Measurements from ENCODE around the gene MAMDC2.
A peak's percentile ranks its signal among the peaks of the same experiment; 100 is the strongest.
"Not testable (repeated sequence)": the region's sequence is repeated elsewhere in the genome, so short reads cannot be mapped to it uniquely, and the experiment has no call there.

Gene MAMDC2

DNA sequence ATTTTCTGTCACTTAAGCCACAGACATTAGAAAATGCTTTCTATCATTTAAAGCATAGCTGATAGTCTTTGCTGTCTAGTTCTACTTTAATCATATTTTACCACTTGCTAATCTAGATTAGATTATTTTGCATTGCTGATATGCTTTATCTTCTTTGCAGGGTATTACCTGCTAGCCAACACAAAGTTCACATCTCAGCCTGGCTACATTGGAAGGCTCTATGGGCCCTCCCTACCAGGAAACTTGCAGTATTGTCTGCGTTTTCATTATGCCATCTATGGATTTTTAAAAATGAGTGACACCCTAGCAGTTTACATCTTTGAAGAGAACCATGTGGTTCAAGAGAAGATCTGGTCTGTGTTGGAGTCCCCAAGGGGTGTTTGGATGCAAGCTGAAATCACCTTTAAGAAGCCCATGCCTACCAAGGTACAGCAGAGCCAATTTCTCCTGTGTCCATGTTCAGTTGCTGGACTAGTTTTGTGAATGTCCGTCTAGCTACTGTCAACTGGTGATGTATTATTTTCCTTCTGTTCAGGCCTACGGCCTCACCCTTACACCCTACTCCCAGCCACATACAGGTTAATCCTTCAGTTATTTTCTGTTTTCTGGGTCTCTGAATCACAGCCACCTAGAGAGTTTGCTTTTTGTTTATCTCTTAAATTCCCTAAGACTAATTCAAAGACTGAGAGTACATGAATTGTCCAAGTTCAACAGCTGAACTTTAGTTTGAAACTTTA is 99.9 kb downstream of the MAMDC2 start:
- no peak for DNase-seq

DNA sequence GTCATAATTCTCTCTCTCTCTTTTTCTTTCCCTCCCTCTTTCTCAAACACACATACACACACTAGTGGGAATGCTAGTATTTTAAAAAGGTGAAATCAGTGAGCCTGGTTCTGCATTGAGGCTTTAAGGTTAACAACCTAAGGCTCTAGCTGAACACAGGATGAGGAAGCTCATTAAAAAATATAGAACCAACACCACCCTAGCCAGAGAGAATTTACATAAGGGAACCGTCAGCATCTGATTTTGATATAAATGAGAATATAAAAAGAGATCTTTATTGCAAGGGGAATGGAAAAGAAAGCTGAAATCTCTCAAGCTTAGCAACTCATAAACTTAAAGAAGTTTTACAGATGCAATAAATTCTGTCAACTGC is 100.5 kb downstream of the MAMDC2 start:
- DNase-seq: no peak

DNA sequence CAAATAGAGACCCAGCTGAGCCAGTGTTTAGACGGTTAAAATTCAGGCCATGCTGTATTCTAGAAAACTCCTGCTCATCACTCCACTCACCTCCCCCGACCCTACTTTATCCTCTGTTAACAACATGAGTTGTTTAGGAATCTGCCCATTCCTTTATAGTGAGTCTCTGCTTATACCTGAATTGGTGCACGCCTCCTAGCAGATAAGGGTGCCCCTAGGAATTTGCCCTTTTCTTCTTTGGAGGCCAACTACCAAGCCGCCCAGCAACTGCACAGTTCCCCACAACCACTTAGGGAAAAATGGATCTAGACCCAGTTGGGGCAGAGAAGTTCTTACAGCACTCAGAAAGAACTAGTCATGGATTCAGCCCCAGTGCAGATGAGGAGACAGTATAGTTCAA is 102.3 kb downstream of the MAMDC2 start:
- no peak for DNase-seq

DNA sequence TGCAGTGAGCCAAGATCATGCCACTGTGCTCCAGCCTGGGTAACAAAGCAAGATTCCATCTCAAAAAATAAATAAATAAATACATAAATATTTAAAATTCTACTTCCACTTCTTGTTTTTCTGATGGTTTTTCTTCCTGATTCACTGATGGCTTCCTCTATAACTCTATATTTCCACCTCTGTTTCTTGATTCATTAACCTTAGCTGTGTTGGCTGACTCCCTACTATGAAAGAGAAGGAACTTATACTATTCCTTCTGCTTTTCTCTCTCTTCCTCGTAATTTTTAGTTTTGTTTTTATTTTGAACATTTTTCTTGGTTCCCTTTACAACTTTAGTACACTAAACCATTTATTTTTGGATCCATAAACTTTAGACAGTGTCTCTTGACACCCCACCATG is 103.5 kb downstream of the MAMDC2 start:
- no peak for DNase-seq

DNA sequence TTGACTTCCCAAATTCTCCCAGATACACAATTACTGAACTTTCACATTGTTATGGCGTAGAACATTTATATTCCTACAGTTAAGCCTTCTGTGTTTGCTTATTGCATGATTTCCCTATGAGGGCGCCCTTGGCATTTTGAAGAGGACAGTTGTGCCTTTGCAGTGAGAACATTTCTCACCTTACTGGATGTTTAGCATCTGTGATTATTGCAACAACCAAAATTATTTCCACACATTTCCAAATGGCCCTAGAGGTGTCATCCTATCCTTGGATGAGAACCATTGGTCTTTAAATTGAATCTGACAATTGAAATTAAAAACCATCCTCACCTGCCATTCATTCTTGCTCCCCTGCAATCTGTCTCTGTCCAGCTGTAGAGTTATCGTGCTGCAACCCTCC is 104.0 kb downstream of the MAMDC2 start:
- DNase-seq: no peak

DNA sequence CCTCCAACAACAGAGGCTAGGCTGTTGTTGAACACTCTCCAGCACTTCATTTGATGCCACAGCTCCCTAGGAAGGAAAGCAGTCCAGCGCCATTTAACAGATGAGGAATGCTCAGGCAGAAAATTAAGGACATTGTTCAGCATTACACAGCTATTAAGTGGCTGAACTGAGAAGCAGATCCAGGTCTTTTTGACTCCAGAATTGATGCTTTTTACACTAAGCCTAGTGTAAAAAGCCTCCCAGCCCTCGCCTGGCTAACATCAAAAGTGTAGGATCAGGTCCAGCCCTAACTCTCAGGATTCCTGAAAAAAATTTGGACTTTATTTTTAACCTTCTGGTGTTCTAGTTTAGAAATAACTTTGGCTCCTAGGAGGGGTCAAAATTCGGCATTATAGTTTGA is 108.7 kb downstream of the MAMDC2 start:
- DNase-seq: no peak

DNA sequence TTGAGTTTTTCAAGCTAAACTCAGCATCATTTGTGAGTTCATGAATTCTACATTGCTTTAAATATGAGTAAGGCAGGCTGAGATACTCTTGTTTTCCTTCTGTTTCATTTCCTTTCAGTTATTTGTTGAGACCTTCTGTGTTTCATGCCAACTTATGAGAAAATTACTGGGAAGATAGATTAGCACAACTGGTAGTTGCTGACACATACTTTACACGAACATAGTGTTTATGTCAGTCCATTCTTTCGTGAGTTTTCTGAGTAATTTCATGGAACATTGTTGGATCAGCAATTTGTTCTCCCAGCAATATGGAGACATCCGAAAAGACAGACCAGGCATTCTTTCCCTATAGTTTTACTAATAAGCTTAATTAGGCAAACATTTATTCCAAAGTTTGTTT is 113.1 kb downstream of the MAMDC2 start:
- no peak for DNase-seq

DNA sequence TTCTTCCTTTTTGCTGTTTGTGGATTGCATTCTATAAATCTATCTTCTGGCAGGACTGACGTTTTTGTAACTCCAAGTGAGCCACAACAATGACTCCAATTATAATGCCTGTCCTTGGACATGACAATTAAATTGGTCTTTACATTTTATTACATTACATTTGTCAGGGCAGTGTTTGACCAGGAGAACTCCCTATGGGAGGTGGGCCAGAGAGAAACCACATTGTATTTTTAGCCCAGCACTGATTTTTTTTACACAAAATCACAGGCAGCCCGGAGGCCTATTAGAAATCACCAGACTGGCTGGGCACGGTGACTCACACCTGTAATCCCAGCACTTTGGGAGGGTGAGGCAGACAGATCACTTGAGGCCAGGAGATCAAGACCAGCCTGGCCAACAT is 116.0 kb downstream of the MAMDC2 start:
- no peak for DNase-seq

DNA sequence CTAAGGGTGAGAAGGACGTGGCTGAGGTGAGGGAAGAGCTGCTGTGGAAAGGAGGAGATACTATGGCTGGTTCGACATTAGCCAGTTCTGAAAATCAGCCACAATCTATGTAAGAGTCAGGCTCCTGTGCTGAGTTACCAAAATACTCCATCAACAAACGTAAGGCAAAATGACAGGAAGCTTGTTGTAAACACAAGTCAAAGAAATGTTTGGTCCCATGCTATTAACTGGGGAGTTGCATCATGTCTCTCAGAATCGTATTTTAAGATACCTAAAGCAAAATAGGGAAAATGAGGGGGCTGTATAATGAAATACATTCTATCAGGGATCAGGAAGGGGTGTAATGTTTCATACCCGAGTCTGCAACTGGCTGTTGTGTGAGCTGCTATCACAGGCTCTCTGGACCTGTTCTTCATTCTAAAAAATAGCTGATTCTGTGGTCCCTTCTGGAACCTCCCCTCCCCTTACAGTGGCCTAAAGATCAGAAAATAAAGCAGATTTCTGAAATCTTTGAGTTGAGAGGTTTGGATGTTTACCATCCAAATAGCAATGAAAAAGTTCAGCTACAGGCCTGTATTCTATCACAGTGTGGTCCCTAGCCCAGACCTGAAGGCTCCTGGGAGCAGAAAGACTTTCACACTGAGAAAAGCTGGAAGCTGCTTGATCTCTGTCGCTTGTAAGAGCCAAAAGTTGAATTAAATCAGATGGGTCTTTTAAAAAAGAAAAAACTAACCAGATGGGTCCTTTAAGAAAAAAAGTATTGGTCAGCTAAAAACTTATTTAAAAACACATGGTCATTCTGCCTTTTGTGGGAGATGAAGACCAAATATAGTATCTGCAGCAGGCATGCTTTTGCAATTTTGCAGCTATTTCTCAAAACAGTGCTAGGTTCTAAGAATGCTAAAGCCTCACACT is 117.3 kb downstream of the MAMDC2 start:
- DNase-seq: no peak

DNA sequence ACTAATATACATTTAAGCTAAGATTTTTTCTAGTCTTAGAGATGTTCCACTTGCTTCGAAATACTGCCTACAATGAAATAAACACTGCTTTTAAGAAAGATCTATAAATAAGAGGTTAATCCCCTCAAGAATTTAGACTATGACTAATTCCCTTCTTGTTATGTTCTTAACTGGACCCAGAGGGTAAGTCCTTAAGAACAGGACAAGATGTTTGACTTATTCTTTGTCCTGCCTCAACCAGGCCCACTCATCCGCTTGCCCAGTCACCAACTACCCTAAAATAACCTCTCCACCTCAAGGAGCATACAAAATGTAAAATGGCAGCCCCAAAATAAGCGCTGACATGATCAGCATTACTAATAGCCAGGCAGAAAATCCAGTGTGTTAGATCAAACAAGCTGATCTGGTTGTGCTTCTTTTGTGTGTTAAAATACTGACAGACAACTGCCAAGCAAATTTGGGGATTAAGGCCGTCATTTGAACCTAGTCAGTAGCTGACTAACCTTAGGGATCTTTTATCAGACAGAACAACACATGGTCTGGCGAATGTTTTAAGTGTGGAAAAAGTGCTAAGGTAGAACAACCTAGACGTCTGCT is 121.5 kb downstream of the MAMDC2 start:
- no peak for DNase-seq

DNA sequence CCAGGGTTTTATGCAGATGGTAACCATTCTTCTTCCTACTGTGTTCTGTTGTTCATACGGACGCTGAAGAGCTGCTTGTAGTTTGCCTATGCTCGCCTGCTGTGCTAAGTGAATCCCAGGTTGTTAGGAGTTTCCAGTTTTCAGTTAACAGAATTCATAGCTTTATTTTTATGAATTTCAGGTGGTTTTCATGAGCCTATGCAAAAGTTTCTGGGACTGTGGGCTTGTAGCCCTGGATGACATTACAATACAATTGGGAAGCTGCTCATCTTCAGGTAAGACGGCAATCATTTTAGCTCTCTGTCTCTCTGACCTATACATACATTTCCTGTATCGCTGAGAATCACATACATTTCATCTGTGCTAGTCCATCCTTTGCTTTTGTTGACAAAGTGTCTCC is 124.9 kb downstream of the MAMDC2 start:
- no peak for DNase-seq

DNA sequence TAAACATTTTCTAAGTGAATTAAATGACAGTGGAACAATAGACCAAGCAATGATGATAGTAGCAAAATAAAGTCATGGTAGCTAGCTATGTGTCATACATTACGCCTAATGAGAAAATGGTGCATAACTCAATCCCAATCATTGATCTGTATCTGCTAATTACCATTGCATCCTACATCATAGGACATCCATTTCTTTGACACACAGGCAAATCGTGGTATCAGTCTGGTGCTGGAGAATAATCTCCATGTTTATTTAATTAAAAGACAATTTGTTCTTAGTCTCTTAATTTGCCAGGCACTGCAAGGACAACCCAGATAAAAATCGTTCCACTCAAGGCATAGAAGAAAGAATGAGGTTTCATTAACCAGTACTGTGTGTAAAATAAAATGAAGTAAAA is 125.6 kb downstream of the MAMDC2 start:
- no peak for DNase-seq

DNA sequence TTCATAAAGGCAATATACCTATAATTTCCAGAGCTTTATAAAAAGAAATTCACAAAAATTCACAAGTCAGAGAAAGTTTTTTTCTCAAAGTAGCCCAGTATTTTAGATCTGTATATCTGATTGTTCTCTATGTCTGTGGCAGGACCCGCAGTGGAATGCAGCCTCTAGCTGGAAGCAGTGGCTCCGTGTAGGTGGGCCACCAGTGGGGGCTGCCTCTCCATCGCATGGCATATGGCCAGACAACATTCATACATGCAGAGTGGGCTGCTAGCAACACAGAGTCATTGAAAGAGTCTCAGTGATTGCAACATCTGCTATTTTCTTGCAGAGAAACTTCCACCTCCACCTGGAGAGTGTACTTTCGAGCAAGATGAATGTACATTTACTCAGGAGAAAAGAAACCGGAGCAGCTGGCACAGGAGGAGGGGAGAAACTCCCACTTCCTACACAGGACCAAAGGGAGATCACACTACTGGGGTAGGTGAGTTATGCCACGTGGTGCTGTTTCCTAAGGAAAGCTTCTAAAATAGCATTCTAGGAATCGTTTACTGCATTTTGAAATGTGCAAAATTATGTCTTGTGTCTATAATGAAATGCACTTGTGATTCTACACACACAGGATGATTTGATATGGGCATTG is 126.6 kb downstream of the MAMDC2 start:
- no peak for DNase-seq

DNA sequence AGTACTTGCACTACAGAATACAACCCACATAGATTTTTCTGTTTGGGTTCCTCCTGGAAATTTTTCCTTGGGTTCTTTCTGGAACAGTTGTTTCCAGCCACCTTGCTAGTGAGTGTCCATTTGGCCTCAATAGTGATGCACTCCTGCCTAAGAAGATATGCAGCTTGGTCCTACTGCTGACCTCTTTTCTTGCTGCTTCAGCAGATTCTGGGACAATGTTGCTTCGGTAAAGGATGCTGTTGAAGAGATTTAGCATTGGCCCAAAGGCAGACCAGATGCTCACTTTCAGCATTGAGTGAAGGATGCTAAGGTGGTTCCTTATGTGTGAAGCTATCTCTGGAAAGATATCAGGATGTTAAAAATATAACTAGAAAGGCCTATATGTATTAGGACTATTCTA is 128.9 kb downstream of the MAMDC2 start:
- no peak for DNase-seq

DNA sequence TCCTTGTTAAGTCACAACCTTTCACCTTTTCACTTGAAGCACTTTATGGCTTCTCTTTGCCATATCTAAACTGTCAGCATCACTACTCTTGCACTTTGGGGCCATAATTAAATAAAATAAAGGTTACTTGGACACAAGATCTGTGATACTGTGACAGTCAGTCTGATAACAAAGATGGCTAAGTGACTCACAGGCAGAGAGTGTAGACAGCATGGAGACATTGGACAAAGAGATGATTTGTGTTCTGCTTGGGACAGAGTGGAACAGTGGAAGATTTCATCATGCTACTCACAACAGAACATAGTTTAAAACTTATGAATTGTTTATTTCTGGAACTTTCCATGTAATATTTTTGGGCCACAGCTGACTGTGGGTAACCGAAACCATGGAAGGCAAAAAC is 133.5 kb downstream of the MAMDC2 start:
- no peak for DNase-seq

DNA sequence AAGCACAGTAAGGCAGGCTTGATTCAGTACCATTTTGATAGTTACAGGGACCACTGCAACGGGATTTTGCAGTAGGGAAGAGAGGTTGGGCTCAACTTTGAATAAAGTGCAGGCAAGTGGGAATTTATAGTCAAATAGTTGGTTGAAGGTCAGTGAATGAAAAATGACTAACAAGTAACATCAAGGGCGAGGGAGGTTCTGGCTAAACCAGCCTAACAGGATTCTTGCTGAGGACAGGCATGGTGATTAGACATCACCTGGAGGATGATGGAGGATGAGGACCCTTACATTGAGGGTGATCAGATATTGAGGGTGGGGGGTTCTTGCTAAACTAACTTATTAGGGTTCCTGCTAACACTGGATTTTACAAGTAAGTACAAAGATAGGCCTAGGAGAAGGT is 149.1 kb downstream of the MAMDC2 start:
- DNase-seq: no peak

DNA sequence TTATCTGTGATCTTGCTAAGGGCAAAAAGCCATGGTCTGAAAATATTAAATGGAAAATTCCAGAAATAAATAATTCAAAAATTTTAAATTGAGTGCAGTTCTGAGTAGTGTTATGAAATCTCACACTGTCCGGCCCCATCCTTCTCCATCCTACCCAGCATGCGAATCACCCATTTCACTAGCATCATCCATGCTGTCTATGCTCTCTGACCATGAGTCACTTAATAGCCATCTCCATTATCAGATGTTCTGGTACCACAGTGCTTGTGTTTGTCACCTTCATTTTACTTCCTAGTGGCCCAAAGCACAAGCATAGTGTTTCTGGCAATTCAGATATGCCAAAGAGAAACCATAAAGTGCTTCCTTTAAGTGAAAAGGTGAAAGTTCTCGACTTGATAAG is 151.8 kb downstream of the MAMDC2 start:
- DNase-seq: no peak

DNA sequence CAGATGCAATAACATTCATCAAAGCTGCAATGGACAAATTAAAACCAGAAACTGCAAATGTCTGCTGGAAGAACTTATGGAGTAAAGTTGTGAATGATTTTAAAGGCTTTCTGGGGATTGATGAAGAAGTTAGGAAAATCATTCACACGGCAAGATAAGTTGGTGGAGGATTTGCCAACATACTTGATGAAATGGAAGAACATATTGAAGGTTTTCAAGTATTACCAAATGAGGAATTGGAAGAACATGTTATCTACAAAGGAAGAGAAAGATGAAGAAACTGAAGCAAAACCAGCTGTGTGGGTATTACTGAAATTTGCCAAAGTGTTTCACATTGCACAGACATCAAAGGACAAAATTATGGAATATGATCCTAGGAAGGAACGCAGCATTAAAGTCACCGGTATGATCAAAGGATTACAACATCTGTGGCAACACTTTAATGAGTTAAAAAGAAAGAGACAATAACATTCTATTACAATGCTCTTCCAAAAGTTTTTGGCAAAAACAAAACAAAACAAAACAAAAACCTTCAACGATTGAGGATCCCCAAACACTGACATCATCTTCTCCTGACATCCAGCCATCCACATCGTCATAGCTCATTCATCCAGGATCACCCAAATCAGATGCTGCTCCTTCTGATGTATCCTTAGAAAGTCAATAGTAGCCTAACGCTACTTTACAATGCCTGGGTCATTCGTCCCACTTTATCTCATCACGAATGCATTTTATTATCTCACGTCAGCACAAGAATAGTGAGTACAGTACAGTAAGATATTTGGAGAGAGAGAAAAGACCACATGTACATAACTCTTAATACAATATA is 153.8 kb downstream of the MAMDC2 start:
- no peak for DNase-seq

DNA sequence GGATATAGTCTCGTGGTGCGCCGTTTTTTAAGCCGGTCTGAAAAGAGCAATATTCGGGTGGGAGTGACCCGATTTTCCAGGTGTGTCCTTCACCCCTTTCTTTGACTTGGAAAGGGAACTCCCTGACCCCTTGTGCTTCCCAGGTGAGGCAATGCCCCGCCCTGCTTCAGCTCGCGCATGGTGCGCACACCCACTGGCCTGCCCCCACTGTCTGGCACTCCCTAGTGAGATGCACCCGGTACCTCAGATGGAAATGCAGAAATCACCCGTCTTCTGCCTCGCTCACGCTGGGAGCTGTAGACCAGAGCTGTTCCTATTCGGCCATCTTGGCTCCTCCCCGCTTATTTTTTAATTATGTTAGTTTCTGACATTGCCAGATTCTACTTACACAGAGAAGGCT is 161.1 kb downstream of the MAMDC2 start:
- DNase-seq: not testable (repeated sequence)

DNA sequence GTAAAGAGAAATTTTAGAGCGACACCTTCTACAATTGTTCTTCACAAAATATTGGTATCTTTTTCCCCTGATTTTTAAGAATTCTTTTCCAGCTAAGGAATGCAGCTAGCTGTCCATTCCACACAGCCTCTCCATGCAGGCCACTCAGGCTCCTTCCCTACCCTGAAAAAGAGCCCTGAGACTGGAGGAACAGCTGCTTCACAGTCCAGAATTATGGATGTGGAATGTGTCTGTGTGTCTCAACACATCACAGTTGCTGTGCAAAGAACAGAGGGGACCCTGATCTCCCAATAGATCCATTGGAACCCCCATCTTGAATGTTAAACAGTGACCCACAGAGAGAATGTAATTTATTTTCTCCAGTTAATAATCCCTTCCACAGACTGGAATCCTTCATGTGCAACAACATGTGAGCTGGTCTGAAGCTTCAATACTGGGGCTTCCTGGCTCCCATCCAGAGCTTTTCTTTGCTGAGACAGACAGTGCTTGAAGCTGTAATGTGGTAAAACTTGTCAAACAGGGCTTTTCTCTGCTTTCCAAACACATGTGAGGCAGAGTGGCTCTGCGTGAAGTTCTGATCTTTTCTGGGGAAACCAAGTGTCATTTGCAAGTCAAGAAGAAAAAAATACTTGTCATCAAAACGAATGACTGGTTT is 161.8 kb downstream of the MAMDC2 start:
- DNase-seq: no peak

DNA sequence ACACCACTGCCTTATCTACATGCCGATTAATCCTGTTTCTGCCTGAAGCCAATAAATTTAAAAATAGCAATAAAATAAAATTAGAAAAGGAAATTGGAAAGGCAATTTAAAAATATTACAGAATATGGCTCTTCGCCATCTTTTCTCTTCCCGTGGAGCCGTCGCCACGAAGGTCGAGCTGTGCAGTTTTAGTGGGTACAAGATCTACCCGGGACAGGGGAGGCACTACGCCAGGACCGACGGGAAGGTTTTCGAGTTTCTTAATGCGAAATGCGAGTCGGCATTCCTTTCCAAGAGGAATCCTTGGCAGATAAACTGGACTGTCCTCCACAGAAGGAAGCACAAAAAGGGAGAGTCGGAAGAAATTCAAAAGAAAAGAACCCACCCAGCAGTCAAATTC is 173.4 kb downstream of the MAMDC2 start:
- DNase-seq: no peak

DNA sequence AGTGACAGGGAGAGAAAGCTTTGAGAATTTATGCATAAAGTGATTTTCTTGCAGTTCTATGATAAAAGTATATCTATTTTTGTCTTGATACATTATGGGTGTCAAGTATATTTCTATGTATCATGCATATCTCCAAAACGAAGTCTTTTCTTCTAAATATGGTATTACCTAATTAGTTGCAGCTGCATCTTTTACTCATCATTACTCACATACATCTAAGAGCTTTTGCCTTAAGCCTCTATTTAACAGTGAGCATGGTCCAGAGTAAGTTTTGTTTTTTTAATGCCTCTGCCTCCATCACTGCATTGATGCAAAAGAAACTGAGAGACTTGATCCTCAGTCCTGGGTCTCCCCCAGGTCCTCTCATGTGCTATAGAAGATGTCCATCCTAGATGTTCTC is 175.1 kb downstream of the MAMDC2 start:
- DNase-seq: peak; percentile 54

All from amniotic stem cell (primary cell).